ENCODE measurements around the gene IL2RA. TPM values are rescaled to one million over a fixed set of nuclear protein-coding genes. Genes with fewer than 3 reads are reported as not detected.

IL2RA gene
- total RNA-seq, 4 donors from 2014 or later, result 0.42 to 2.2 (median 0.60) TPM; not detected in 1

DNA sequence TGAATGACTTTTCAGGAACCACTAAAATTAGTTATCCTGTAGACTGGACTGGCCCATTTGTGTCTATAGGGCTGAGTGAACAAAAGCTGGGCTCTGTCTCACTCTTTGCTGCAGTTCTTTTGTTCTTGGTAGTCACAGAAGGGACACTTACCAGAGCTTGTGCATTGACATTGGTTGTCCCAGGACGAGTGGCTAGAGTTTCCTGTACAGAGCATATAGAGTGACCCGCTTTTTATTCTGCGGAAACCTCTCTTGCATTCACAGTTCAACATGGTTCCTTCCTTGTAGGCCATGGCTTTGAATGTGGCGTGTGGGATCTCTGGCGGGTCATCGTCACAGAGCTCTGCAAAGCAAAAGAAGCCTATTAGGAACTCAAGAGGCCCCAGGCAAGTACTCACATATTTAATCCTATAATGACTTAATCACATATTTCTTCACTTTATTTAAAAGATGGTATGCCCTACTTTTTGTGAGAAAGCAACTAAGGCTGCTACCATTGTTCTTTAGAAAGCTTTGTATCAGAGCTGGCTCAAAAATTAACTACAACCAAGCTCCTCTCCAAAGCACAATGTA is 36.4 kb downstream of the IL2RA start:
- WGBS, 2 donors, result 79 to 80% methylated on average over 6 of the region's 6 CpGs
- peaks cover 0 to 16% (median 0%) of the 10 kb centered on the region in 4 donors for H3K9me3 ChIP-seq
- no peaks in the 10 kb centered on the region for H3K36me3 ChIP-seq
- peaks cover 0 to 5% (median 0%) of the 10 kb centered on the region in 4 donors for H3K4me1 ChIP-seq
- H3K27ac ChIP-seq, result no peak overlapping the region
- H3K27me3 ChIP-seq, result no peaks in the 10 kb centered on the region
- H3K4me3 ChIP-seq, result no peak overlapping the region
- no peak for DNase-seq (ENCODE audit: low spot score in 2 of 2)
- TF ChIP-seq EP300 (IDR thresholded peaks at IDR 0.05) (no peak), POLR2A (IDR thresholded peaks at IDR 0.05) (no peak)
- TF ChIP-seq, protein P1, sequence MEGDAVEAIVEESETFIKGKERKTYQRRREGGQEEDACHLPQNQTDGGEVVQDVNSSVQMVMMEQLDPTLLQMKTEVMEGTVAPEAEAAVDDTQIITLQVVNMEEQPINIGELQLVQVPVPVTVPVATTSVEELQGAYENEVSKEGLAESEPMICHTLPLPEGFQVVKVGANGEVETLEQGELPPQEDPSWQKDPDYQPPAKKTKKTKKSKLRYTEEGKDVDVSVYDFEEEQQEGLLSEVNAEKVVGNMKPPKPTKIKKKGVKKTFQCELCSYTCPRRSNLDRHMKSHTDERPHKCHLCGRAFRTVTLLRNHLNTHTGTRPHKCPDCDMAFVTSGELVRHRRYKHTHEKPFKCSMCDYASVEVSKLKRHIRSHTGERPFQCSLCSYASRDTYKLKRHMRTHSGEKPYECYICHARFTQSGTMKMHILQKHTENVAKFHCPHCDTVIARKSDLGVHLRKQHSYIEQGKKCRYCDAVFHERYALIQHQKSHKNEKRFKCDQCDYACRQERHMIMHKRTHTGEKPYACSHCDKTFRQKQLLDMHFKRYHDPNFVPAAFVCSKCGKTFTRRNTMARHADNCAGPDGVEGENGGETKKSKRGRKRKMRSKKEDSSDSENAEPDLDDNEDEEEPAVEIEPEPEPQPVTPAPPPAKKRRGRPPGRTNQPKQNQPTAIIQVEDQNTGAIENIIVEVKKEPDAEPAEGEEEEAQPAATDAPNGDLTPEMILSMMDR (IDR thresholded peaks at IDR 0.05), result no peak

- no peak for DNase-seq (ENCODE audit: low spot score in 2 of 2)
These were observed 37.9 kb downstream of the IL2RA start for GRCh38 chr10:6024334-6024682.

DNA sequence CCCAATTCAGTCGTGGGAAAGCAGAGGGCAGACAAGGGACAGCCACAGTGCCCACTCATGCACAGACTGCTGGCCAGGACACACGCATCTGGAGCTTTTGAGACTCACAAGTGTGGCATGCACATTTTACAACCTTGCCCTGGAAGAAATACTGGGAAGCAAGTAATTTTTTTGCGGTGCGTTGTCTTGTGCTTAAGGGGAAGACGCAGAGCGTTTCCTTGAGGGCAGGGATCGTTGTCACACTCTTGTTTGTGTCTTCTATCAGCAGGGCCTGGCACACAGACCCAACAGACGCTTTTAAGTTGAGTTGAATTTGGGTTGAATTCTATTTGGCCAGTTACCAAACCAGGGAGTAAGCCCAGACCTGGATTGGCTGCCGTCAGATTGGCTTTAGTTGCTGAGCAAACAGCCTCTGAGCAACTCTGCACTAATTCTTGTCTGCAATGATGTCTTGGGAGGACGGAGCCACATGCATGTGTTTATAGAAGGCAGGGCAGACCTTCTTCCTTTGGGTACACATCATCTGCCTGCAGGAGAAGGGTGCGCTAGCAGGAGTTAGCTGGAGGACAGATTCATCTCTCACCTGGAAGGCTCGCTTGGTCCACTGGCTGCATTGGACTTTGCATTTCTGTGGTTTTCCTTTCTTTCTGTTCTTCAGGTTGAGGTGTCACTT is 38.4 kb downstream of the IL2RA start:
- Histone ChIP-seq H3K4me1 (peaks cover 0 to 5% (median 0%) of the 10 kb centered on the region in 4 donors), H3K27me3 (no peaks in the 10 kb centered on the region), H3K9me3 (no peaks in the 10 kb centered on the region), H3K36me3 (no peaks in the 10 kb centered on the region), H3K4me3 (no peak overlapping the region), H3K27ac (peak overlapping the region in 1 of 4 donors; percentile 9)
- no peak for TF ChIP-seq EP300 (IDR thresholded peaks at IDR 0.05)
- TF ChIP-seq, protein P1 (IDR thresholded peaks at IDR 0.05), result no peak
- TF ChIP-seq POLR2A (IDR thresholded peaks at IDR 0.05), result no peak
- DNase-seq (ENCODE audit: low spot score in 2 of 2), result no peak
- WGBS, 2 donors, result 67 to 72% methylated on average over 11 to 12 of the region's 12 CpGs

More at GRCh38 chr10:6024334-6024682, 37.9 kb downstream of the IL2RA start:
- WGBS, 2 donors, result 90 to 94% methylated on average over 10 of the region's 10 CpGs
- Histone ChIP-seq H3K4me1 (peaks cover 0 to 5% (median 0%) of the 10 kb centered on the region in 4 donors), H3K36me3 (no peaks in the 10 kb centered on the region), H3K27me3 (no peaks in the 10 kb centered on the region), H3K9me3 (peaks cover 0 to 2% (median 0%) of the 10 kb centered on the region in 4 donors), H3K27ac (no peak overlapping the region), H3K4me3 (no peak overlapping the region)
- TF ChIP-seq, protein P1 (IDR thresholded peaks at IDR 0.05), result no peak
- no peak for TF ChIP-seq EP300 (IDR thresholded peaks at IDR 0.05)

DNA sequence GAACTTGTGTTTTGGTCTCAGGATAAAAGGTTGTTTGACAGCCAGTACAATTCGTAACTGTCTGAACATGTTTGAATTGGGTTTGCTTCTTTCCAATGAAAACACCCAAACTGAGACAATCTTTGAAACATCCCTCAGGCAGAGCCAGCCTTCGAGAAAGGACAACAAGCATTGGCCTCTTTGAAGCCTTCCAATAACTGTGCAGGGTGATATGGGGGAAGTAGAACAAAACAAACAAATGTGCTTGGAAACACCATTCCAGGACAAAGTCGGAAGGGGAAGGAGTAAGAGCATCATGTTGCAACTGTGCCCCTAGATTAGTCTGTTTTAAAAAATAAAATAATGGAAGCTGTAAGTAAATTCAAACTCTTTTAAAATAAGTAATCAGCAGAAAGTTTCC is 39.5 kb downstream of the IL2RA start:
- no peak for TF ChIP-seq EP300 (IDR thresholded peaks at IDR 0.05)
- TF ChIP-seq, protein P1 (IDR thresholded peaks at IDR 0.05), result no peak
- no peak for TF ChIP-seq POLR2A (IDR thresholded peaks at IDR 0.05)
- Histone ChIP-seq H3K27ac (peak overlapping the region in 1 of 4 donors; percentile 63), H3K27me3 (no peaks in the 10 kb centered on the region), H3K9me3 (no peaks in the 10 kb centered on the region), H3K4me1 (peaks cover 0 to 14% (median 0%) of the 10 kb centered on the region in 4 donors), H3K36me3 (no peaks in the 10 kb centered on the region), H3K4me3 (no peak overlapping the region)
- WGBS, 2 donors, result 26 to 42% methylated on average over 3 of the region's 3 CpGs
- DNase-seq (ENCODE audit: low spot score in 2 of 2), result no peak

DNA sequence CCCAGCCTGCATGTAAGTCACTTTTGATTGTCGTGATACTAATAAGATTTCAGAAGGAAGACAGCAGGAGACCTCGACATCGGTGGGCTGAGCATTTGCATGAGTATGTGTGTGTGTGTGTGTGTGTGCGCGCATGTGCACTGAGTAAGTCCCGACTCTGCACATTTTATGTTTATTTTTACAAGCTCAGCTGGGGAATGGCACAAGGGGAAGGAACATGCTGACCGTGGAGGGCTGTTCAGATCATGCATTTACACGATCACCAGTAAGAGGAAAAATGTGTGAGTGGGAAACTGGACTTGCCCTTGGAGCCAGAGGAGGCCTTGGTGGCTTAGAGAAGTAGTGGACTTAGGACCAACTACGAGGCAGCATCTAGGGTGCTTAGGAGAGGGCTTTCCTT is 41.3 kb downstream of the IL2RA start:
- peaks cover 0 to 14% (median 0%) of the 10 kb centered on the region in 4 donors for H3K4me1 ChIP-seq
- no peaks in the 10 kb centered on the region for H3K9me3 ChIP-seq
- H3K36me3 ChIP-seq, result no peaks in the 10 kb centered on the region
- no peak overlapping the region for H3K4me3 ChIP-seq
- 72 to 76% methylated on average over 9 of the region's 9 CpGs for WGBS, 2 donors
- DNase-seq (ENCODE audit: low spot score in 2 of 2), result peak in 1 of 2 donors; percentile 22
- TF ChIP-seq POLR2A (IDR thresholded peaks at IDR 0.05) (no peak), EP300 (IDR thresholded peaks at IDR 0.05) (peak in 1 of 2 donors; percentile 31)
- TF ChIP-seq, protein P1 (IDR thresholded peaks at IDR 0.05), result no peak
- no peaks in the 10 kb centered on the region for H3K27me3 ChIP-seq
- no peak overlapping the region for H3K27ac ChIP-seq
